Gastrocnemius medialis (tissue), 4 donors: ENCODE measurements around the gene AGBL1.

Experiments
- POLR2A ChIP-seq, 2 donors: fragments of 450-650 bp; IDR thresholded peaks; one replicate each; pipeline ENCODE4 v1.6.1; 2017; ENCODE audit warnings: antibody characterized with exemption in 2 of 2, mild to moderate bottlenecking in 2 of 2, moderate library complexity in 2 of 2
- TF ChIP-seq, protein P1 (sequence below), 5 experiments: fragments of 450-650 bp in 3 of 5; fragments of 200-600 bp in 2 of 5; sonication (generic) in 2 of 5; IDR thresholded peaks in 4 of 5; conservative IDR thresholded peaks in 1 of 5; 1 replicate in 4 of 5; 2 replicates in 1 of 5; pipeline ENCODE4 v1.5.1; 2016 to 2019; ENCODE audit warnings: antibody characterized with exemption in 5 of 5, mild to moderate bottlenecking in 3 of 5, moderate library complexity in 3 of 5

DNA sequence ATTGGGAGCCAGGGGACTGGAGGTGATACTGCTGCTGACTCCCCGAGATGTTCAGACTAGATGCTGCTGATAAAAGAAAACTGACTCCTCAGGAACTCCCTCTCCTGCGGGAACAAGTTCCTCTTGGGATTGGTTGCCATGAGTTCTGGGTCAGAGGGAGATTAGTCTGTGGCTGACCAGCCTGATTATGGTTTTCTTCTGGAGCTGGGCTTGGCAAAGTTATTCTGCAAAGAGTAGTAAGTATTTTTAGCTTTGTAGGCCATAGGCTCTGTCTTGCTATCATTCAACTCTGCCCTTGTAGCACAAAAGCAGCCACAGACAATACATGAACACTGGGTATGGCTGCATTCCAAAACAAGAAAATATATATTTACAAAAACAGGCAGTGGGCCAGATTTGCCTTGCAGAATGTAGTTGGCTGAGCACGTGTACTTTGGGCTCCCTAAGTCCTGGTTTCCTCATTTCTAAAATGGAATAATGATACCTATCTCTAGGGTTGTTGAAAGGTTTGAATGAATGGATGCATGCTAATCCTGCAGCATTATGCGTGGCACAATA, 796.8 kb downstream of the AGBL1 start:
- TF ChIP-seq, protein P1, sequence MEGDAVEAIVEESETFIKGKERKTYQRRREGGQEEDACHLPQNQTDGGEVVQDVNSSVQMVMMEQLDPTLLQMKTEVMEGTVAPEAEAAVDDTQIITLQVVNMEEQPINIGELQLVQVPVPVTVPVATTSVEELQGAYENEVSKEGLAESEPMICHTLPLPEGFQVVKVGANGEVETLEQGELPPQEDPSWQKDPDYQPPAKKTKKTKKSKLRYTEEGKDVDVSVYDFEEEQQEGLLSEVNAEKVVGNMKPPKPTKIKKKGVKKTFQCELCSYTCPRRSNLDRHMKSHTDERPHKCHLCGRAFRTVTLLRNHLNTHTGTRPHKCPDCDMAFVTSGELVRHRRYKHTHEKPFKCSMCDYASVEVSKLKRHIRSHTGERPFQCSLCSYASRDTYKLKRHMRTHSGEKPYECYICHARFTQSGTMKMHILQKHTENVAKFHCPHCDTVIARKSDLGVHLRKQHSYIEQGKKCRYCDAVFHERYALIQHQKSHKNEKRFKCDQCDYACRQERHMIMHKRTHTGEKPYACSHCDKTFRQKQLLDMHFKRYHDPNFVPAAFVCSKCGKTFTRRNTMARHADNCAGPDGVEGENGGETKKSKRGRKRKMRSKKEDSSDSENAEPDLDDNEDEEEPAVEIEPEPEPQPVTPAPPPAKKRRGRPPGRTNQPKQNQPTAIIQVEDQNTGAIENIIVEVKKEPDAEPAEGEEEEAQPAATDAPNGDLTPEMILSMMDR (IDR thresholded peaks at IDR 0.05 in 4 of 5, conservative IDR thresholded peaks at IDR 0.05 in 1 of 5), result no peak
- TF ChIP-seq POLR2A (IDR thresholded peaks at IDR 0.05), result no peak
